Pancreas (tissue), 10 donors: ENCODE data around the gene RAET1G. TPM values are rescaled to one million over a fixed set of nuclear protein-coding genes. Genes with fewer than 3 reads are reported as not detected.

Experiments
- ATAC-seq, 4 donors: fragments of 200-7000 bp; cut with Tn5 transposase; one replicate each; pipeline versions ENCODE4 v1.8.0 to v1.9.1; 2020; ENCODE audit warnings: mild to moderate bottlenecking in 4 of 4, moderate library complexity in 4 of 4
- DNase-seq, 6 donors: peaks; one replicate each; pipeline ENCODE4 v3.0.0-alpha.2; 2020
- FAIRE-seq: peaks from 2 replicates; lab custom pipeline; 2012; peaks lifted over from hg19 to GRCh38; lab: Jason Lieb, UNC
- H3K27ac ChIP-seq, 4 donors: fragments of 200-600 bp; sonication (generic); 1 replicate in 3 of 4; 2 replicates in 1 of 4; pipeline versions ENCODE4 v1.5.0 to v1.8.0; 2020
- H3K27me3 ChIP-seq, 4 donors: fragments of 200-600 bp; one replicate each; pipeline ENCODE4 v1.8.0; 2021
- H3K36me3 ChIP-seq, 3 donors: fragments of 200-600 bp; sonication (generic) in 1 of 3; one replicate each; pipeline versions ENCODE4 v1.5.0 to v1.8.0; 2020 to 2021
- H3K4me1 ChIP-seq, 3 donors: fragments of 200-600 bp; one replicate each; pipeline ENCODE4 v1.8.0; 2021
- H3K4me3 ChIP-seq, 4 donors: fragments of 200-600 bp; sonication (generic) in 2 of 4; one replicate each; pipeline versions ENCODE4 v1.5.0 to v1.8.0; 2020 to 2021
- H3K9me3 ChIP-seq, 4 donors: fragments of 200-600 bp; one replicate each; pipeline ENCODE4 v1.8.0; 2021
- WGBS, 2 donors: extraction: QIAGEN DNeasy Blood & Tissue Kit; methylation state at CpG; one replicate each; pipeline ENCODE4 v1.1.7; 2013; 5-methylcytosine and 5-hydroxymethylcytosine counted together
- intact Hi-C, 3 donors: fragments of 100-400 bp; cut with DNase I; formaldehyde crosslinking; loops; one replicate each; pipeline versions ENCODE4 v1.11.1 to v1.14.2; 2022
- polyA plus RNA-seq, 2 donors: library from polyadenylated mRNA; stranded (reverse); fragments of 200-250 nt; gene quantifications; one replicate each; pipeline ENCODE4 v1.2.3, GENCODE V29; 2013
- total RNA-seq, 6 donors: library from RNA; stranded (reverse); fragmentation: NEBNext Ultra II Directional in 4 of 6; extraction: Animal tissue kit (Norgen Biotek cat#: 25700) in 4 of 6; gene quantifications; one replicate each; pipeline versions ENCODE4 v1.2.1 to v1.2.4, GENCODE V29; 2021 to 2023
- TF ChIP-seq, protein P1 (sequence below), 4 donors: fragments of 200-600 bp; sonication (generic) in 3 of 4; IDR thresholded peaks; one replicate each; pipeline versions ENCODE4 v1.5.0 to v1.8.0; 2021; ENCODE audit warnings: antibody characterized with exemption in 4 of 4
- donor health status: healthy with polysubstance abuse.
- donor health status: DM: no; HTN: no; CAD: no; lungs with moderate emphysema.
- donor health status: DM: no; HTN: no; CAD: no.
- donor health status: control.
- donor health status: control.
- donor health status: Bipolar disorder and iron deficiency.
- donor health status: DM: yes; HTN: yes; CAD: no.
- donor health status: DM: no; HTN: no; CAD: no.
- donor health status: DM: no; HTN: no; CAD: no.
- donor health status: DM: yes; HTN: yes; CAD: no.

Gene RAET1G
- total and polyA plus RNA-seq, 8 donors: 0.30 to 0.31 TPM; not detected in 6

DNA sequence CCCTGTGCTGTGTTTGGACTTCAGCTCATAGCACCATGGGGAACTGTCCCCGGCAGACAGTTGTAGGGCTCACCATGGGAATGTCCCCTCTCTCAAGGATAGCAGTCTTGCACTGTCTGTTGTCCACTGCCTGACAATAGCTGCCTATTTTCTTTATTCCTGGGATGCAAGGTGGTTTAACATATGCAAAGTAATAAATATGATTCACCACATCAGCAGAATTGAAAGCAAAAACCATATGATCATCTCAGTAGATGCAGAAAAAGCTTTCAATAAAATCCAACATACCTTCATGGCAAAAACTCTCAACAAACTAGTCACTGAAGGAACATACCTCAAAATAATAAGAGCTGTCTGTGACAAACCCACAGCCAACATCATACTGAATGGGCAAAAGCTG, 45.3 kb downstream of the RAET1G start:
- Histone ChIP-seq H3K36me3 (no peaks in the 10 kb centered on the region), H3K27me3 (no peaks in the 10 kb centered on the region), H3K4me3 (no peak overlapping the region), H3K27ac (no peak overlapping the region), H3K4me1 (no peaks in the 10 kb centered on the region), H3K9me3 (no peaks in the 10 kb centered on the region)
- 87 to 96% methylated on average over 1 of the region's 1 CpG for WGBS, 2 donors
- no peak for ATAC-seq
- no peak for DNase-seq
- no peak for FAIRE-seq
- TF ChIP-seq, protein P1, sequence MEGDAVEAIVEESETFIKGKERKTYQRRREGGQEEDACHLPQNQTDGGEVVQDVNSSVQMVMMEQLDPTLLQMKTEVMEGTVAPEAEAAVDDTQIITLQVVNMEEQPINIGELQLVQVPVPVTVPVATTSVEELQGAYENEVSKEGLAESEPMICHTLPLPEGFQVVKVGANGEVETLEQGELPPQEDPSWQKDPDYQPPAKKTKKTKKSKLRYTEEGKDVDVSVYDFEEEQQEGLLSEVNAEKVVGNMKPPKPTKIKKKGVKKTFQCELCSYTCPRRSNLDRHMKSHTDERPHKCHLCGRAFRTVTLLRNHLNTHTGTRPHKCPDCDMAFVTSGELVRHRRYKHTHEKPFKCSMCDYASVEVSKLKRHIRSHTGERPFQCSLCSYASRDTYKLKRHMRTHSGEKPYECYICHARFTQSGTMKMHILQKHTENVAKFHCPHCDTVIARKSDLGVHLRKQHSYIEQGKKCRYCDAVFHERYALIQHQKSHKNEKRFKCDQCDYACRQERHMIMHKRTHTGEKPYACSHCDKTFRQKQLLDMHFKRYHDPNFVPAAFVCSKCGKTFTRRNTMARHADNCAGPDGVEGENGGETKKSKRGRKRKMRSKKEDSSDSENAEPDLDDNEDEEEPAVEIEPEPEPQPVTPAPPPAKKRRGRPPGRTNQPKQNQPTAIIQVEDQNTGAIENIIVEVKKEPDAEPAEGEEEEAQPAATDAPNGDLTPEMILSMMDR (IDR thresholded peaks at IDR 0.05): no peak
- intact Hi-C loops: no loop called here

GRCh38 chr6:149876241-149876933, 46.5 kb downstream of the RAET1G start:
- Histone ChIP-seq H3K4me1 (no peaks in the 10 kb centered on the region), H3K4me3 (no peak overlapping the region), H3K9me3 (no peaks in the 10 kb centered on the region), H3K27me3 (no peaks in the 10 kb centered on the region), H3K36me3 (no peaks in the 10 kb centered on the region), H3K27ac (no peak overlapping the region)
- TF ChIP-seq, protein P1 (IDR thresholded peaks at IDR 0.05): no peak
- no peak for DNase-seq
- intact Hi-C loops: no loop called here
- FAIRE-seq: no peak
- 81 to 82% methylated on average over 3 of the region's 3 CpGs for WGBS, 2 donors
- ATAC-seq: no peak

- DNase-seq (no peak), FAIRE-seq (no peak), ATAC-seq (no peak)
- TF ChIP-seq, protein P1 (IDR thresholded peaks at IDR 0.05): no peak
- H3K9me3 ChIP-seq: no peaks in the 10 kb centered on the region
- WGBS, 2 donors: 100% methylated on average over 1 of the region's 1 CpG
- no peak overlapping the region for H3K27ac ChIP-seq
- no peaks in the 10 kb centered on the region for H3K36me3 ChIP-seq
- H3K27me3 ChIP-seq: no peaks in the 10 kb centered on the region
- H3K4me3 ChIP-seq: no peak overlapping the region
- no peaks in the 10 kb centered on the region for H3K4me1 ChIP-seq
- intact Hi-C loops: no loop called here
Measured at GRCh38 chr6:149872233-149872632, 50.7 kb downstream of the RAET1G start.

- 88 to 92% methylated on average over 2 of the region's 2 CpGs for WGBS, 2 donors
- no peak for FAIRE-seq
- Histone ChIP-seq H3K4me1 (no peaks in the 10 kb centered on the region), H3K27me3 (no peaks in the 10 kb centered on the region), H3K9me3 (no peaks in the 10 kb centered on the region), H3K27ac (no peak overlapping the region), H3K4me3 (no peak overlapping the region), H3K36me3 (no peaks in the 10 kb centered on the region)
- TF ChIP-seq, protein P1 (IDR thresholded peaks at IDR 0.05): no peak
- no peak for ATAC-seq
- intact Hi-C loops: no loop called here
- no peak for DNase-seq
Measured at GRCh38 chr6:149871182-149871581, 51.7 kb downstream of the RAET1G start.

DNA sequence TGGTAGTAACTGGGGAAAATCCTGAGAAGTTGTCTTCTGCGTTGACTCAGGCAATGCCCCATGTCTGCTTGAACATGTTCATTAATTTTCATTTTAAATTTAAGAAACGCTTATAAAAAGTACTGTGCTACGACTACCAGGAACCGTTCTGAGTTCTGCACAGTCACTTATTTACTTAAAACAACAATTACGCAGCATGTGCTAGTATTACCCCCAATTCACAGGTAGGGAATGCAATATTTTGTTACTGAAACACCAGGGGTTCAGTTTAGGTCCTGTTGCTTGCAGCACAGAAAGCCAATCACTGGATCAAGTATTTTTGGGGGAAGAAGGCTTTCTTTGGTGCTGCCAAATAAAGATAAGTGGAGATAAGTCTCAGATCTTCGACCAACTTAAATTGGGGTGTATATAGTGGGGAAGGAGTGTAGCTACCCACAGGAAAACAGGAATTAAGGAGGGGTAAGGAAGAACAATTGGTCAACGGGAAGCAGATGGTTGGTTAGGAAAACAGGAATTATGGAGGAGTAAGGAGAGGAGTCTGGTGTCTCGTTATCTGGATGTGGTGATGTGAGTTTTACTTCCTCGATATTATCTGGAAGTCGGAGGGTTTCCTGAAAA, 53.5 kb downstream of the RAET1G start:
- no peak for FAIRE-seq
- ATAC-seq: no peak
- intact Hi-C loops: loop anchor here in 1 of 3 donors (10.0 kb wide), 1 partner anchor 135 kb away; no protein-coding TSS in a partner anchor
- no peak for DNase-seq
- TF ChIP-seq, protein P1 (IDR thresholded peaks at IDR 0.05): no peak
- no peaks in the 10 kb centered on the region for H3K36me3 ChIP-seq
- H3K27me3 ChIP-seq: no peaks in the 10 kb centered on the region
- H3K27ac ChIP-seq: no peak overlapping the region
- H3K4me1 ChIP-seq: no peaks in the 10 kb centered on the region
- no peaks in the 10 kb centered on the region for H3K9me3 ChIP-seq
- no peak overlapping the region for H3K4me3 ChIP-seq
- 83 to 91% methylated on average over 10 of the region's 10 CpGs for WGBS, 2 donors
